Endothelial cell of umbilical vein (primary cell): ENCODE measurements around the gene MUC4. TPM values are rescaled to one million over a fixed set of nuclear protein-coding genes. Genes with fewer than 3 reads are reported as not detected.

Source experiments
- BruUV-seq: library from RNA; stranded (reverse); fragments of 400-500 nt; replicated peaks from 2 replicates; lab custom pipeline; 2021; lab: Mats Ljungman, UMichigan
- CTCF ChIA-PET: fragments of 300-600, 350-600 bp; sonication (Branson Sonifier 250); formaldehyde crosslinking; loops from one replicate; lab custom pipeline; 2021; ENCODE audit warnings: antibody characterized with exemption, inconsistent platforms; lab: Charles Lee
- POLR2A ChIA-PET: fragments of 300-600, 350-600 bp; sonication (Branson Sonifier 250); formaldehyde crosslinking; loops from one replicate; lab custom pipeline; 2021; ENCODE audit warnings: antibody characterized with exemption, inconsistent platforms; lab: Charles Lee
- DNase-seq: peaks from one replicate; pipeline ENCODE4 v3.0.0-alpha.2; 2011; ENCODE audit warnings: low read depth, low spot score
- FAIRE-seq: peaks from 2 replicates; lab custom pipeline; 2011; peaks lifted over from hg19 to GRCh38; lab: Jason Lieb, UNC
- H2AFZ ChIP-seq: 2 replicates; pipeline ENCODE4 v1.6.0; 2012; ENCODE audit warnings: low read depth, low read length, control low read depth, inconsistent platforms
- H3K27ac ChIP-seq: 2 replicates; pipeline ENCODE4 v1.5.1; 2011; ENCODE audit warnings: low read depth, mild to moderate bottlenecking, control low read depth, low read length, moderate library complexity; ENCODE audit not compliant: insufficient read depth
- H3K27me3 ChIP-seq, 2 experiments: 2 replicates each; pipeline versions ENCODE4 v1.6.0 to v1.6.1; 2011; ENCODE audit warnings: low read length in 2 of 2, mixed read lengths in 1 of 2; ENCODE audit not compliant: control insufficient read depth in 2 of 2, insufficient read depth in 2 of 2
- H3K36me3 ChIP-seq, 2 experiments: 2 replicates in 1 of 2; 3 replicates in 1 of 2; pipeline ENCODE4 v1.5.1; 2011; ENCODE audit warnings: low read length in 2 of 2, mild to moderate bottlenecking in 1 of 2, moderate library complexity in 1 of 2; ENCODE audit not compliant: control insufficient read depth in 2 of 2, insufficient read depth in 2 of 2; ENCODE audit errors: extremely low read depth in 1 of 2
- H3K4me1 ChIP-seq: 3 replicates; pipeline ENCODE4 v1.5.1; 2011; ENCODE audit warnings: mild to moderate bottlenecking, low read length; ENCODE audit not compliant: control insufficient read depth, insufficient read depth; ENCODE audit errors: extremely low read depth
- H3K4me2 ChIP-seq: 2 replicates; pipeline ENCODE4 v1.6.1; 2011; ENCODE audit warnings: low read length, control low read depth, mixed read lengths; ENCODE audit not compliant: insufficient read depth
- H3K4me3 ChIP-seq, 3 experiments: fragments of 200-600 bp in 1 of 3; sonication (generic), shearing (Covaris generic) in 1 of 3; replicated peaks in 1 of 3; 2 replicates each; pipeline ENCODE4 v1.5.1; 2011 to 2016; ENCODE audit warnings: control low read depth in 3 of 3, low read length in 3 of 3, mild to moderate bottlenecking in 2 of 3, inconsistent platforms in 1 of 3, low read depth in 1 of 3, moderate library complexity in 1 of 3; ENCODE audit not compliant: insufficient read depth in 1 of 3
- H3K79me2 ChIP-seq: 2 replicates; pipeline ENCODE4 v1.6.0; 2012; ENCODE audit warnings: low read length, inconsistent platforms; ENCODE audit not compliant: control insufficient read depth, insufficient read depth
- H3K9ac ChIP-seq: replicated peaks from 2 replicates; pipeline ENCODE3; 2011; ENCODE audit warnings: low read length, control low read depth; ENCODE audit not compliant: insufficient read depth; ENCODE audit errors: extremely low read depth
- H3K9me1 ChIP-seq: replicated peaks from 3 replicates; pipeline ENCODE4 v1.6.0; 2011; ENCODE audit warnings: mild to moderate bottlenecking, low read length; ENCODE audit not compliant: control insufficient read depth, insufficient read depth; ENCODE audit errors: extremely low read depth
- H3K9me3 ChIP-seq: replicated peaks from 2 replicates; pipeline ENCODE4 v1.5.1; 2012; ENCODE audit warnings: low read length, inconsistent platforms; ENCODE audit not compliant: control insufficient read depth, insufficient read depth
- H4K20me1 ChIP-seq: replicated peaks from 2 replicates; pipeline ENCODE3; 2011; ENCODE audit warnings: mild to moderate bottlenecking, low read length; ENCODE audit not compliant: control insufficient read depth, insufficient read depth; ENCODE audit errors: extremely low read depth
- EZH2 ChIP-seq: IDR thresholded peaks from 2 replicates; pipeline ENCODE4 v1.6.1; 2012; ENCODE audit warnings: borderline replicate concordance, low read depth, mild to moderate bottlenecking, moderate library complexity, low read length, inconsistent platforms; ENCODE audit not compliant: severe bottlenecking
- FOS ChIP-seq: IDR thresholded peaks from 2 replicates; pipeline ENCODE4 v1.6.1; 2011; ENCODE audit warnings: mild to moderate bottlenecking, low read length, moderate library complexity, borderline replicate concordance; ENCODE audit not compliant: insufficient read depth
- GATA2 ChIP-seq: IDR thresholded peaks from 2 replicates; pipeline ENCODE4 v1.7.0; 2011; ENCODE audit warnings: low read depth, mild to moderate bottlenecking, moderate library complexity, mixed read lengths, low read length; ENCODE audit not compliant: insufficient read length, insufficient read depth
- JUN ChIP-seq: IDR thresholded peaks from 2 replicates; pipeline ENCODE4 v1.6.1; 2011; ENCODE audit warnings: borderline replicate concordance, low read depth; ENCODE audit not compliant: insufficient read length, insufficient read depth
- MYC ChIP-seq: IDR thresholded peaks from one replicate; pipeline ENCODE4 v1.6.1; 2011; ENCODE audit warnings: mild to moderate bottlenecking, low read depth, low read length
- POLR2A ChIP-seq: IDR thresholded peaks from 2 replicates; pipeline ENCODE4 v1.6.1; 2012; ENCODE audit warnings: low read depth, mild to moderate bottlenecking, control low read depth, low read length
- POLR2AphosphoS5 ChIP-seq: IDR thresholded peaks from 2 replicates; pipeline ENCODE4 v1.6.1; 2012; ENCODE audit warnings: low read depth, mild to moderate bottlenecking, control low read depth, low read length, moderate library complexity; ENCODE audit not compliant: insufficient read depth
- dilution Hi-C: fragments of 300-500 bp; cut with MboI; formaldehyde crosslinking; loops from one replicate; pipeline ENCODE4 v1.15.0; 2019; ENCODE audit warnings: low sequenced_read_pairs; ENCODE audit not compliant: extremely low pct_ligation_motif_present
- intact Hi-C: fragments of 100-400 bp; cut with micrococcal nuclease; formaldehyde crosslinking; loops from one replicate; pipeline ENCODE4 v1.10.0; 2022
- polyA plus RNA-seq, 4 experiments: library from polyadenylated mRNA; depleted of rRNA in 3 of 4; stranded (reverse) in 3 of 4; unstranded in 1 of 4; fragments of >200 nt; gene quantifications; 2 replicates each; pipeline versions ENCODE4 v1.2.1 to v1.2.3, GENCODE V29; 2011 to 2012; ENCODE audit warnings: missing spikeins in 1 of 4
- total RNA-seq: library from RNA; stranded (reverse); gene quantifications from 2 replicates; pipeline ENCODE4 v1.2.3, GENCODE V29; 2021
- TF ChIP-seq, protein P1 (sequence below), 2 donors: IDR thresholded peaks; 1 replicate in 1 of 2; 2 replicates in 1 of 2; pipeline ENCODE4 v1.5.1; 2011; ENCODE audit warnings: low read length in 2 of 2, mild to moderate bottlenecking in 2 of 2, moderate library complexity in 2 of 2, control low read depth in 1 of 2, inconsistent platforms in 1 of 2, low read depth in 1 of 2; ENCODE audit not compliant: insufficient read depth in 1 of 2; ENCODE audit errors: extremely low read depth in 1 of 2
- TF ChIP-seq, protein P2 (sequence below): IDR thresholded peaks from 2 replicates; pipeline ENCODE4 v1.6.1; 2011; ENCODE audit not compliant: insufficient read depth, insufficient read length

MUC4 gene
- total and polyA plus RNA-seq, 2 donors (not counting 3 experiments of a cell fraction or from before 2014, with no cell fraction given), result 0.04 TPM; not detected in 1

DNA sequence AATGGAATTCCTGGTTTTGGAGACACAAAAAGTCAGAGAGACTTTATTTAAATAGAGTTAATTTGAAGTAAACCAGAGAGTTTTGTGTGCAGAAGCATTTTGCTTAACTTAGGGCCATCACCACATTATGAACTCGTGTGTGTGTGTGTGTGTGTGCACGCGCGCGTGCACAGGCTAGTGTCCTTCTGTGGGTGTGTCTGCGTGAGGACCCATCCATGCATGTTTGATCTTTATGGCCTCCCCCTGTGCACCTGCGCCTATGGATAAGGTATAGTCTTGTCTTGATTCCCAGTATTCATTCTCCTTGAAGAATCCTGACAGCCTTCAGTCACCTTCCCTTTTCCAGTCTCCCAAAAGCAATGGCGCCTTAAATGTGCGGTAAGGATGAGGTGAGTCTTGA is 65.0 kb downstream of the MUC4 start:
- TF ChIP-seq JUN (no peak), GATA2 (no peak)
- dilution Hi-C loops, result no loop called here
- Histone ChIP-seq H3K4me1 (no peaks in the 10 kb centered on the region), H3K27ac (no peak overlapping the region), H3K9me3 (no peaks in the 10 kb centered on the region), H3K4me2 (no peak overlapping the region), H3K4me3 (no peak overlapping the region), H2AFZ (no peak overlapping the region), H4K20me1 (no peaks in the 10 kb centered on the region), H3K9ac (no peak overlapping the region), H3K36me3 (no peaks in the 10 kb centered on the region), H3K9me1 (no peaks in the 10 kb centered on the region), H3K27me3 (no peaks in the 10 kb centered on the region), H3K79me2 (no peaks in the 10 kb centered on the region)
- ChIA-PET POLR2A (no interaction called here), CTCF (interaction anchor here (2.0 kb wide), 1 partner anchor 103 kb away, joined by 6 read pairs; no protein-coding TSS in a partner anchor)
- BruUV-seq, result no TSS peak
- FAIRE-seq (no peak), DNase-seq (no peak)
- intact Hi-C loops, result no loop called here

DNA sequence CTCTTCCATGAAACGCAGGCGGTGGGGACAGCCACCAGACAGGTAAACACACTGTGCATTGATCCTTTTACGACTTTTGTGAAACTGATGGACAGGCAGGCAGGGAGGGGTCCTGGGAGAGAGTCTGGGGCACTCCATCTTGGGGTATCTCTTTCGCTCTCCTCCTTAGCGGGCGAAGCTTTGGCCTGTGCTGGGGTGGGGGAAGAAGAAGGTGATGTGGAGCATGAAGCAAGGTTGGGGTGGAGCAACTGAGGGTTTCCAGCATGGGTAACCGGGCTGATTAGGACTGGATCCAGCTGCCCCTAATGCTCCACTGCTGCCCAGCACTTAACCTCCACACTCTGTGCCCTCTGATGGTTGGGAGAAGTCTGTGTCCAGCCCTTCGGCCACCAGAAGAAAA is 65.4 kb downstream of the MUC4 start:
- DNase-seq (no peak), FAIRE-seq (no peak)
- H3K36me3 ChIP-seq, result no peaks in the 10 kb centered on the region
- ChIA-PET POLR2A (no interaction called here), CTCF (no interaction called here)
- no peaks in the 10 kb centered on the region for H4K20me1 ChIP-seq
- intact Hi-C loops, result no loop called here
- TF ChIP-seq MYC (no peak), POLR2A (no peak), FOS (no peak), JUN (no peak), GATA2 (no peak), POLR2AphosphoS5 (no peak), EZH2 (no peak)
- TF ChIP-seq, protein P1, sequence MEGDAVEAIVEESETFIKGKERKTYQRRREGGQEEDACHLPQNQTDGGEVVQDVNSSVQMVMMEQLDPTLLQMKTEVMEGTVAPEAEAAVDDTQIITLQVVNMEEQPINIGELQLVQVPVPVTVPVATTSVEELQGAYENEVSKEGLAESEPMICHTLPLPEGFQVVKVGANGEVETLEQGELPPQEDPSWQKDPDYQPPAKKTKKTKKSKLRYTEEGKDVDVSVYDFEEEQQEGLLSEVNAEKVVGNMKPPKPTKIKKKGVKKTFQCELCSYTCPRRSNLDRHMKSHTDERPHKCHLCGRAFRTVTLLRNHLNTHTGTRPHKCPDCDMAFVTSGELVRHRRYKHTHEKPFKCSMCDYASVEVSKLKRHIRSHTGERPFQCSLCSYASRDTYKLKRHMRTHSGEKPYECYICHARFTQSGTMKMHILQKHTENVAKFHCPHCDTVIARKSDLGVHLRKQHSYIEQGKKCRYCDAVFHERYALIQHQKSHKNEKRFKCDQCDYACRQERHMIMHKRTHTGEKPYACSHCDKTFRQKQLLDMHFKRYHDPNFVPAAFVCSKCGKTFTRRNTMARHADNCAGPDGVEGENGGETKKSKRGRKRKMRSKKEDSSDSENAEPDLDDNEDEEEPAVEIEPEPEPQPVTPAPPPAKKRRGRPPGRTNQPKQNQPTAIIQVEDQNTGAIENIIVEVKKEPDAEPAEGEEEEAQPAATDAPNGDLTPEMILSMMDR (IDR thresholded peaks at IDR 0.05; ENCODE audit: extremely low read depth in 1 of 2, insufficient read depth in 1 of 2, low read depth in 1 of 2, low read length in 2 of 2), result no peak
- TF ChIP-seq, protein P2, sequence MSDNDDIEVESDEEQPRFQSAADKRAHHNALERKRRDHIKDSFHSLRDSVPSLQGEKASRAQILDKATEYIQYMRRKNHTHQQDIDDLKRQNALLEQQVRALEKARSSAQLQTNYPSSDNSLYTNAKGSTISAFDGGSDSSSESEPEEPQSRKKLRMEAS, result no peak
- no peaks in the 10 kb centered on the region for H3K9me1 ChIP-seq
- no TSS peak for BruUV-seq
- no peaks in the 10 kb centered on the region for H3K9me3 ChIP-seq
- dilution Hi-C loops, result no loop called here
- H3K27ac ChIP-seq, result no peak overlapping the region
- H3K79me2 ChIP-seq, result no peaks in the 10 kb centered on the region
- H3K4me3 ChIP-seq, result no peak overlapping the region
- H3K9ac ChIP-seq, result no peak overlapping the region
- no peaks in the 10 kb centered on the region for H3K27me3 ChIP-seq
- no peak overlapping the region for H3K4me2 ChIP-seq
- no peaks in the 10 kb centered on the region for H3K4me1 ChIP-seq
- H2AFZ ChIP-seq, result no peak overlapping the region
